Kidney (tissue), 14 donors: ENCODE data around the gene ABCB9. TPM values are rescaled to one million over a fixed set of nuclear protein-coding genes. Genes with fewer than 3 reads are reported as not detected.

ENCODE experiments used
- DNase-seq, 5 donors: peaks; one replicate each; pipeline ENCODE4 v3.0.0-alpha.2; 2013 to 2020
- FAIRE-seq: peaks from 2 replicates; lab custom pipeline; 2012; peaks lifted over from hg19 to GRCh38; lab: Jason Lieb, UNC
- H3K27ac ChIP-seq, 2 donors: one replicate each; pipeline ENCODE4 v1.7.0; 2013; ENCODE audit warnings: low read depth in 2 of 2, low read length in 2 of 2, inconsistent platforms in 1 of 2
- H3K27me3 ChIP-seq: one replicate; pipeline ENCODE4 v1.7.1; 2013; ENCODE audit warnings: low read length, inconsistent platforms; ENCODE audit not compliant: control insufficient read depth, insufficient read depth
- H3K36me3 ChIP-seq, 3 donors: one replicate each; pipeline versions ENCODE4 v1.7.0 to v1.7.1; 2013; ENCODE audit warnings: low read length in 3 of 3, control low read depth in 1 of 3, inconsistent platforms in 1 of 3; ENCODE audit not compliant: insufficient read depth in 3 of 3, control insufficient read depth in 2 of 3
- H3K4me1 ChIP-seq, 3 donors: one replicate each; pipeline versions ENCODE4 v1.7.0 to v1.7.1; 2013; ENCODE audit warnings: low read length in 3 of 3, inconsistent platforms in 1 of 3, low read depth in 1 of 3; ENCODE audit not compliant: control insufficient read depth in 2 of 3, insufficient read depth in 2 of 3
- H3K4me3 ChIP-seq, 3 donors: one replicate each; pipeline versions ENCODE4 v1.7.0 to v1.8.1; 2013; ENCODE audit warnings: low read length in 3 of 3, control low read depth in 1 of 3, inconsistent platforms in 1 of 3
- H3K9ac ChIP-seq, 3 donors: one replicate each; pipeline versions ENCODE4 v1.7.0 to v1.7.1; 2013; ENCODE audit warnings: low read length in 3 of 3, control low read depth in 1 of 3, inconsistent platforms in 1 of 3
- H3K9me3 ChIP-seq, 3 donors: one replicate each; pipeline versions ENCODE4 v1.7.0 to v1.7.1; 2013; ENCODE audit warnings: low read length in 3 of 3, control low read depth in 1 of 3, inconsistent platforms in 1 of 3; ENCODE audit not compliant: control insufficient read depth in 2 of 3, insufficient read depth in 1 of 3
- intact Hi-C: fragments of 100-400 bp; cut with DNase I; formaldehyde crosslinking; loops from one replicate; pipeline ENCODE4 v1.11.1; 2022
- polyA plus RNA-seq: library from polyadenylated mRNA; stranded (reverse); fragments of 350-450 nt; fragmentation: Illumina TruSeq; extraction: RNeasy Lipid Tissue Mini Kit (QIAGEN cat#74804); gene quantifications from one replicate; pipeline ENCODE4 v1.2.3, GENCODE V29; 2014; ENCODE audit warnings: low read depth, low replicate concordance; ENCODE audit not compliant: insufficient read depth
- total RNA-seq: library from RNA; stranded (reverse); fragmentation: NEBNext Ultra II Directional; extraction: Animal tissue kit (Norgen Biotek cat#: 25700); gene quantifications from one replicate; pipeline ENCODE4 v1.2.1, GENCODE V29; 2021
- TF ChIP-seq, protein P1 (sequence below): IDR thresholded peaks from 3 replicates; pipeline ENCODE4 v1.5.1; 2012; ENCODE audit warnings: mild to moderate bottlenecking, moderate library complexity, borderline replicate concordance; ENCODE audit not compliant: insufficient read depth; ENCODE audit errors: extremely low read depth
- donor health status: control.
- donor health status: control.
- donor health status: control.
- donor health status: control.
- donor health status: control.
- donor health status: DM: yes; HTN: yes; CAD: no.
- donor health status: Normal renal cell carcinoma (clear cell type).

ABCB9 gene
- total and polyA plus RNA-seq, 2 donors from 2014 or later, result 4.6 to 7.6 TPM

DNA sequence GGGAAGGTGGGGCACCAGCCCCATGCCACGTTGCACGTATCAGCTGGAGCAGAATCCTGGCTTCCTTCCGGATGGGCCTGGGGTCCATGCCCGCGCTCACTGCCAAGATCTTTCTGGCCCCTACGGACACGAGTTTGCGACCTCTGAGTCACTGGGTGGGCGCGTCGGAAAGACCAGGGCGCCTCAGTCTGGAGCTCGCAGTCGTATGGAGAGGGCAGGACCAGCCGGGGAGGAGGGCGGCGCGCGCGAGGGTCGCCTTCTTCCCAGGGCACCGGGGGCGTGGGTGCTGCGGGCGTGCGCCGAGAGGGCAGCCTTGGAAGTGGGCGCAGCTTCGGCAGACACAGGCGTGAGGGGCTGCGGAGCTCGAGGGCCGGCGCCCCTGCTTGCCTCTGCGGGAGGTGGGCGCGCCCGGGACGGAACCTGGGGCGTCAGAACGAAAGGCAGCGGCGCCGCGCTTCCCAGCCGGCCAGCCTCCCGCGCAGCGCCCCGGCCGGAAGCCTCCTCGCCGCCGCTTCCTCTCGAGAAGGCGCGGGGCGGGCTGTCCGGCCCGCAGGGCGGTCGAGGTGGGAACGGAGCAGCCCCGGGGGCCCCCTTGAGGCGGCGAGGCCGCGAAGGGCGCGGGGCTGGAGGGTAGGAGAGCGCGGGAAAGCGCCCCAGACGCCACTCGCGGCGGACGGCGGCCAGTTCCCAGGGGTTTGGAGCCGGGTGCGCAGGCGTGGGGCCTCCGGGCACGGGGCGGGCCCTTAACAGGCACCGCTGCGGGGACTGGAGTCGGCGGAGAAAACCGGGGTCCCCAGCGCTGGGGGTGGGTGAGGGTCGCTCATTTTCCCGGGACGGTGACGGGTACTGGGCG, 14.1 kb upstream of the ABCB9 start, which contains the start of gene ARL6IP4:
Gene ARL6IP4 (plus strand): TSS at position 499 of the 853 bp plus-strand sequence. CDS start 459 bp downstream, outside the sequence.
- Histone ChIP-seq H3K27ac (peak within 1 kb of the TSS; percentile 57 to 69), H3K9me3 (no peaks in the 10 kb centered on the region), H3K36me3 (peaks cover 0 to 7% (median 3%) of the 10 kb centered on the region in 3 donors), H3K27me3 (no peaks in the 10 kb centered on the region), H3K4me3 (peak within 1 kb of the TSS; percentile 75 to 77 (median 77)), H3K4me1 (peaks cover 3 to 59% (median 24%) of the 10 kb centered on the region in 3 donors), H3K9ac (peak within 1 kb of the TSS; percentile 61 to 88 (median 73))
- DNase-seq (peak; percentile 52 to 91 (median 76)), FAIRE-seq (no peak)
- intact Hi-C loops, result no loop called here
- TF ChIP-seq, protein P1, sequence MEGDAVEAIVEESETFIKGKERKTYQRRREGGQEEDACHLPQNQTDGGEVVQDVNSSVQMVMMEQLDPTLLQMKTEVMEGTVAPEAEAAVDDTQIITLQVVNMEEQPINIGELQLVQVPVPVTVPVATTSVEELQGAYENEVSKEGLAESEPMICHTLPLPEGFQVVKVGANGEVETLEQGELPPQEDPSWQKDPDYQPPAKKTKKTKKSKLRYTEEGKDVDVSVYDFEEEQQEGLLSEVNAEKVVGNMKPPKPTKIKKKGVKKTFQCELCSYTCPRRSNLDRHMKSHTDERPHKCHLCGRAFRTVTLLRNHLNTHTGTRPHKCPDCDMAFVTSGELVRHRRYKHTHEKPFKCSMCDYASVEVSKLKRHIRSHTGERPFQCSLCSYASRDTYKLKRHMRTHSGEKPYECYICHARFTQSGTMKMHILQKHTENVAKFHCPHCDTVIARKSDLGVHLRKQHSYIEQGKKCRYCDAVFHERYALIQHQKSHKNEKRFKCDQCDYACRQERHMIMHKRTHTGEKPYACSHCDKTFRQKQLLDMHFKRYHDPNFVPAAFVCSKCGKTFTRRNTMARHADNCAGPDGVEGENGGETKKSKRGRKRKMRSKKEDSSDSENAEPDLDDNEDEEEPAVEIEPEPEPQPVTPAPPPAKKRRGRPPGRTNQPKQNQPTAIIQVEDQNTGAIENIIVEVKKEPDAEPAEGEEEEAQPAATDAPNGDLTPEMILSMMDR, result no peak

DNA sequence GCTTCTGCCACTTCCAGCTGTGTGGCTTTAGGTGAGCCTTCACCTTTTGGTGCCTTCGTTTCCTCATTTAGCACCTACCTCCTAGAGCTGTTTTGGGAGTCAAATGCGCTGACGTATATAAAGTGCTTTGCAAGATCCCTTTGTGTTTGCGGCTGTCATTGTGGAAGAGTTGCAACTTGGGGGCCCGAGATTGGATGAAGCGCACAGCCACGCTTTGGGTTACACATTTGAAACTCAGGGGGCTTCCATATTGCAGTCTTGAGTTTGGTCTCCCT, 13.6 kb upstream of the ABCB9 start:
- DNase-seq (no peak), FAIRE-seq (no peak)
- Histone ChIP-seq H3K27me3 (no peaks in the 10 kb centered on the region), H3K4me3 (peak overlapping the region; percentile 61 to 77 (median 67)), H3K4me1 (peaks cover 3 to 54% (median 24%) of the 10 kb centered on the region in 3 donors), H3K9me3 (no peaks in the 10 kb centered on the region), H3K27ac (no peak overlapping the region), H3K36me3 (peaks cover 0 to 7% (median 3%) of the 10 kb centered on the region in 3 donors), H3K9ac (peak overlapping the region in 2 of 3 donors; percentile 61 to 73)
- intact Hi-C loops, result no loop called here
- TF ChIP-seq, protein P1, result no peak

GRCh38 chr12:122979001-122979907, 13.0 kb upstream of the ABCB9 start:
- Histone ChIP-seq H3K9ac (peak overlapping the region in 2 of 3 donors; percentile 61 to 73), H3K4me3 (peak overlapping the region; percentile 61 to 77 (median 67)), H3K9me3 (no peaks in the 10 kb centered on the region), H3K27me3 (no peaks in the 10 kb centered on the region), H3K4me1 (peaks cover 2 to 50% (median 24%) of the 10 kb centered on the region in 3 donors), H3K27ac (no peak overlapping the region), H3K36me3 (peaks cover 0 to 7% (median 3%) of the 10 kb centered on the region in 3 donors)
- TF ChIP-seq, protein P1, result no peak
- DNase-seq (peak in 2 of 5 donors; percentile 53 to 77), FAIRE-seq (no peak)
- intact Hi-C loops, result no loop called here
